ENCODE results near the gene RALGAPA1.

- no peak for TF ChIP-seq EZH2 (IDR thresholded peaks at IDR 0.05; ENCODE audit: borderline replicate concordance, low read length)
- TF ChIP-seq CTCF (IDR thresholded peaks at IDR 0.05; ENCODE audit: low read length): no peak
Observed at GRCh38 chr14:35556548-35556947, 252.5 kb downstream of the RALGAPA1 start.
